NT2/D1 (cell line): ENCODE measurements around the gene IGSF9.

ENCODE experiments used
- DNase-seq: peaks from one replicate; pipeline ENCODE4 v3.0.0-alpha.2; 2011; ENCODE audit warnings: low read depth, low spot score
- H3K27me3 ChIP-seq: 2 replicates; pipeline ENCODE4 v1.6.0; 2011; ENCODE audit warnings: mild to moderate bottlenecking; ENCODE audit not compliant: insufficient read length, insufficient read depth
- H3K36me3 ChIP-seq: 2 replicates; pipeline ENCODE4 v1.6.1; 2011; ENCODE audit warnings: mild to moderate bottlenecking, low read length, mixed read lengths; ENCODE audit not compliant: insufficient read depth, insufficient read length
- H3K4me1 ChIP-seq: 2 replicates; pipeline ENCODE4 v1.5.1; 2011; ENCODE audit not compliant: insufficient read depth, insufficient read length
- H3K4me3 ChIP-seq: 2 replicates; pipeline ENCODE4 v1.5.1; 2011; ENCODE audit warnings: low read depth; ENCODE audit not compliant: insufficient read length
- H3K9ac ChIP-seq: 2 replicates; pipeline ENCODE4 v1.6.0; 2011; ENCODE audit warnings: low read depth; ENCODE audit not compliant: insufficient read length
- H3K9me3 ChIP-seq: 2 replicates; pipeline ENCODE4 v1.5.1; 2011; ENCODE audit warnings: mild to moderate bottlenecking, low read length; ENCODE audit not compliant: insufficient read depth
- SUZ12 ChIP-seq: IDR thresholded peaks from 2 replicates; pipeline ENCODE4 v1.6.1; 2011; ENCODE audit not compliant: insufficient read length, insufficient read depth; ENCODE audit errors: extremely low read depth
- YY1 ChIP-seq: IDR thresholded peaks from 2 replicates; pipeline ENCODE4 v1.6.1; 2011; ENCODE audit not compliant: insufficient read length, insufficient read depth
- ZNF274 ChIP-seq: IDR thresholded peaks from 2 replicates; pipeline ENCODE4 v1.6.1; 2011; ENCODE audit warnings: mild to moderate bottlenecking, low read depth, low read length

IGSF9 gene

DNA sequence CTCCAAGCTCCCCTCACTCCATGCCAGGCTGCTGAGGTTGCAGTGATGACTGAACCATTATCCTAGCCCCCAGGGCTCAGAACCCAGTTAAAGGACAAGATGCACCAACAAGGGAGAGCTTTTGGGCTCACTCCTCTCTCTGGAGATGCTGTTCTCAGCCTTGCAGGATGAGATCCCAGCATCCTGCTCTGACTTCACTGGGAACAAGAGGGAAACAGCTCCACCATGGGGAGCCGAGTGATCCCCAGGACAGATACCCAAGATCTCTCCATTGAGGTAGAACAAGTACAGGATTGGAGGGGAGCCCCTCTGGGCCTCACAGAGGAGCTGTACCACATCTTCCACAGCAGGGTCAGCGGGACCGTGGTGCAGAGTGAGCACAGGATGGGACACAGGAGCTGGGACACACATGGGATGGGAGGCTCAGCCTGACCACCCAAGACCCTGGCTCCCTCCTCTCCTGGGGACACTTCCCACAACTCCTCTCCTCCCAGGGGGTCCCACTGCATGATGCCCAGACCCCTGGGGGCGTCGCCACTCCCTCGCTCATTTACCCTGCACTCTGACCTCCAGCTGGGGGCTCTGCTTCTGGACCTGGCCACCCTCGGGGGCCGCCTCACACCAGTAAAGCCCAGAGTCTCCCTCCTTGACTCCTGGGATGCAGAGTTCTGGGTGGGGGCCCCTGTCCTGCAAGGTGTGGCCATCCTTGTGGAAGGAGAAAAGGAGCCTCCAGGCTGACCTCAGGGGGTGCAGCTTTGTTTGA is 27.2 kb upstream of the IGSF9 start:
- H3K27me3 ChIP-seq, result peaks cover 17% of the 10 kb centered on the region
- TF ChIP-seq YY1 (no peak), SUZ12 (no peak), ZNF274 (no peak)
- no peak for DNase-seq

DNA sequence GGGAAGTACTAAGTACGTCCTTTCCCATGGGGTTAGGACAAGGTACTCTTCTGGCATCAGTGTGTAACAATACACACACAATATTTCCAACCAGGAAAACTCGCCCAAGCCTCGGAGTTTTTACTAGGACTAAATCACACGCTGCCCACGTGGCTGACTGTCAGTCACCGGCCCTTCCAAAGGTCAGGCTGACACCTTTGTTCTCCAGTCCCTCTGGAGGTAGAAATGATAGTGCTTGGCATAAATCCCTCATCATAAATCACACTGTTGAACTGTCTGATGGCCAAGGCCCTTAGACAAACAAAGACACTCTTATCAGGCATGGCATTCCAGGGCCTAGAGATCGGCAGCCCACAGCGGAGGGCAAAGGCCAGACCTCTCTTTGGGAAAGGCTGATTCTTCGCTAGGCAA is 25.5 kb upstream of the IGSF9 start:
- TF ChIP-seq SUZ12, result no peak
- TF ChIP-seq YY1, result no peak
- TF ChIP-seq ZNF274, result no peak
- H3K36me3 ChIP-seq, result no peaks in the 10 kb centered on the region
- H3K9ac ChIP-seq, result no peak overlapping the region
- DNase-seq, result no peak
- H3K4me1 ChIP-seq, result peaks cover 2% of the 10 kb centered on the region
- no peak overlapping the region for H3K4me3 ChIP-seq
- H3K9me3 ChIP-seq, result no peaks in the 10 kb centered on the region; the same call in 1 of the 2 replicates
- H3K27me3 ChIP-seq, result peaks cover 17% of the 10 kb centered on the region

More for the DNA sequence above, 27.2 kb upstream of the IGSF9 start:
- Histone ChIP-seq H3K4me1 (peaks cover 2% of the 10 kb centered on the region), H3K4me3 (no peak overlapping the region), H3K9ac (no peak overlapping the region), H3K36me3 (no peaks in the 10 kb centered on the region), H3K9me3 (no peaks in the 10 kb centered on the region; the same call in 1 of the 2 replicates)

DNA sequence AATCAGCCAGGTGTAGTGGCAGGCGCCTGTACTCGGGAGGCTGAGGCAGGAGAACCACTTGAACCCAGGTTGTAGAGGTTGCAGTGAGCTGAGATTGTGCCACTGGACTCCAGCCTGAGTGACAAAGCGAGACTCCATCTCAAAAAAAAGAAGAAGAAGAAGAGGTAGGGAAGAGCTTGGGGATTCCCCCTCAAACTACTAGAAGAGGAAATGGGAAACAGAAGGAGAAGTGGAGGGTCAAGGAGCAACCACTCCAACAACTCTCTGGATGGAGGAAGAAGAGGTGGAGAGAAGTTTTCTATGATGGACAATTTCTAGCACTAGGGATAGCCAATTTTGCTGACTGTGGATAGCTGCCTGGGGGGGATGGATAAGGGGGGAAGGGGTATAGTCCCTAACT is 23.5 kb upstream of the IGSF9 start:
- Histone ChIP-seq H3K9me3 (no peaks in the 10 kb centered on the region; the same call in 1 of the 2 replicates), H3K4me1 (peaks cover 2% of the 10 kb centered on the region), H3K36me3 (no peaks in the 10 kb centered on the region), H3K9ac (no peak overlapping the region), H3K27me3 (peaks cover 3% of the 10 kb centered on the region), H3K4me3 (no peak overlapping the region)
- TF ChIP-seq ZNF274 (no peak), SUZ12 (no peak), YY1 (no peak)
- DNase-seq, result no peak

DNA sequence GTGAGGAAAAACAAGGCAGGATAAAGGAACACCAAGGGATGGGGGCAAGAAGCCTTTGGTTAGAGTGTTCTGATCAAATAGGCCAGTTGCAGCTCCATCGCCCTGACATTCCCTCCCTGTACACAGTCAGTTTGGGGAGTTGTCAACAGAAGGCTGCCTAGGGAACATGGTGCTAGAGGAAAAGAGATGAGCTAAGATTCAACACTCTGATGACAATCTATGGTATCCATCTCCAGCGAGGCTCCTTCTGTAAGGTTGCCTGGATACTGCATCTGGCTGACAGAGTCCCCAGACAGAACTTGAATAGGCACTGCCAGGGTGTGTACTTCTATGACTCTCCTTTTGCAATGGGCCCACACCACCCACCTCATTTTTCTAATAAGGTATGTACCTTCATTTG is 19.9 kb upstream of the IGSF9 start:
- Histone ChIP-seq H3K9ac (no peak overlapping the region), H3K4me1 (no peaks in the 10 kb centered on the region)
- no peak for TF ChIP-seq ZNF274
- TF ChIP-seq SUZ12, result no peak
- no peak for TF ChIP-seq YY1

DNA sequence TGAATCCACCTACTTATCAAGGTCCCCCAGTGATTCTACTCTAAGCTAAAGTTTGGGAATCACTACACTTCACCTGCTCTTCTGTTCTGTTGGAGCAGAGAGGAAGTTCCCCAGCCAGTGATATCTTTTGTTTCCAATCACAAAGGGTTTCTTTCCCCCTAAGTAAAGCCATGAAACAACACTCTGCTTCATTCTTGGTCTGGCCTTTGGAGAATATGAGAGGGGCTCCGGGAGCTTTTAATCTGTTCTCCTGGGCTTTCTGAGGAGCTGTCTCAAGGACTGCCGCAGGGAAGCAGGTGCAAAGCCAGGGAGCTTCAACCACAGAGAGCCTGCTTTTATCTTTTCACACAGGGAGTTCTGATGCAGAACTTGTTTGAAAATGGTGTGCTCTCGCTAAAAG is 18.7 kb upstream of the IGSF9 start:
- Histone ChIP-seq H3K4me3 (no peak overlapping the region), H3K4me1 (no peaks in the 10 kb centered on the region), H3K9ac (no peak overlapping the region), H3K36me3 (no peaks in the 10 kb centered on the region), H3K27me3 (no peaks in the 10 kb centered on the region), H3K9me3 (no peaks in the 10 kb centered on the region; the same call in 1 of the 2 replicates)
- no peak for DNase-seq
- TF ChIP-seq SUZ12 (no peak), YY1 (no peak), ZNF274 (no peak)

More for the DNA sequence above, 19.9 kb upstream of the IGSF9 start:
- Histone ChIP-seq H3K27me3 (no peaks in the 10 kb centered on the region), H3K4me3 (no peak overlapping the region), H3K36me3 (no peaks in the 10 kb centered on the region), H3K9me3 (no peaks in the 10 kb centered on the region; the same call in 1 of the 2 replicates)
- DNase-seq, result no peak

DNA sequence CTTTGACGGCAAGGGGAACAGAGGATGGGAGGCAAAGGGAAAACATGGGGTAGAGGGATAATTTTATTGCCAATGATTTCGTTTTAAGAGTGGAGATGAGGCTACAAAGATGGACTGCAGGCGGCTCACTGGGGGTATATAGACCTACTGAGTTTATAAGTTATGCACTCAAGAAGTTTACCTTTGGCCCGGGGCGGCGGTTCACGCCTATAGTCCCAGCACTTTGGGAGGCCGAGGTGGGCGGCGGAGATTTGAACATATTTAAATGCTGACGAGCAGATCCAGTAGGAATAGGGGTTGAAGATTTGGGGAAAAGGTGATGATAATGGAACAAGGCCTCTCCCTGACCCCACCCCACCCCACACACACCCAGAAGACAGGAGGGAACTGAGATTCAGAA is 16.8 kb upstream of the IGSF9 start:
- Histone ChIP-seq H3K9me3 (no peaks in the 10 kb centered on the region; the same call in 1 of the 2 replicates), H3K9ac (no peak overlapping the region), H3K27me3 (no peaks in the 10 kb centered on the region), H3K36me3 (no peaks in the 10 kb centered on the region), H3K4me3 (no peak overlapping the region), H3K4me1 (peaks cover 4% of the 10 kb centered on the region)
- no peak for TF ChIP-seq YY1
- TF ChIP-seq ZNF274, result no peak
- TF ChIP-seq SUZ12, result no peak
- DNase-seq, result no peak

DNA sequence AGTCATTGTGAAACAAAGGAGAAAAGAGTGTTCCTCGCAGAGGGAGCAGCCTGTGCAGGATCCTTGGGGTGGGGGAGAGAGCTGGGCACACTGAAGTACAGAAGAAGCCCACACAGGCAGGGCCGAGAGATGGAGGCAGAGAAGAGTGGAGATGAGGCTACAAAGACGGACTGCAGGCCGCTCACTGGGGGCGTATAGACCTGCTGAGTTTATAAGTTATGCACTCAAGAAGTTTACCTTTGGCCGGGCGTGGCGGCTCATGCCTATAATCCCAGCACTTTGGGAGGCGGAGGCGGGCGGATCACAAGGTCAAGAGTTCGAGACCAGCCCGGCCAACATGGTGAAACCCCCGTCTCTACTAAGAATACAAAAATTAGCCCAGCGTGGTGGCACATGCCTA is 16.2 kb upstream of the IGSF9 start:
- TF ChIP-seq SUZ12, result no peak
- no peak for TF ChIP-seq ZNF274
- TF ChIP-seq YY1, result no peak
- Histone ChIP-seq H3K9ac (no peak overlapping the region), H3K27me3 (no peaks in the 10 kb centered on the region), H3K9me3 (no peaks in the 10 kb centered on the region), H3K4me3 (no peak overlapping the region), H3K36me3 (no peaks in the 10 kb centered on the region), H3K4me1 (peaks cover 4% of the 10 kb centered on the region)
- DNase-seq, result no peak
